Stimulated activated CD4-positive, alpha-beta T cell treated with anti-CD3 and anti-CD28 coated beads, Interleukin-4, amount 100 ng/mL, for 1 hour (primary cell): ENCODE data around the gene TSC1.
A peak's percentile ranks its signal among the peaks of the same experiment; 100 is the strongest.
"Not testable (repeated sequence)": the region's sequence is repeated elsewhere in the genome, so short reads cannot be mapped to it uniquely, and the experiment has no call there.

Source experiments
- DNase-seq: peaks from one replicate; pipeline ENCODE4 v3.0.0-alpha.2; 2020

Gene TSC1

DNA sequence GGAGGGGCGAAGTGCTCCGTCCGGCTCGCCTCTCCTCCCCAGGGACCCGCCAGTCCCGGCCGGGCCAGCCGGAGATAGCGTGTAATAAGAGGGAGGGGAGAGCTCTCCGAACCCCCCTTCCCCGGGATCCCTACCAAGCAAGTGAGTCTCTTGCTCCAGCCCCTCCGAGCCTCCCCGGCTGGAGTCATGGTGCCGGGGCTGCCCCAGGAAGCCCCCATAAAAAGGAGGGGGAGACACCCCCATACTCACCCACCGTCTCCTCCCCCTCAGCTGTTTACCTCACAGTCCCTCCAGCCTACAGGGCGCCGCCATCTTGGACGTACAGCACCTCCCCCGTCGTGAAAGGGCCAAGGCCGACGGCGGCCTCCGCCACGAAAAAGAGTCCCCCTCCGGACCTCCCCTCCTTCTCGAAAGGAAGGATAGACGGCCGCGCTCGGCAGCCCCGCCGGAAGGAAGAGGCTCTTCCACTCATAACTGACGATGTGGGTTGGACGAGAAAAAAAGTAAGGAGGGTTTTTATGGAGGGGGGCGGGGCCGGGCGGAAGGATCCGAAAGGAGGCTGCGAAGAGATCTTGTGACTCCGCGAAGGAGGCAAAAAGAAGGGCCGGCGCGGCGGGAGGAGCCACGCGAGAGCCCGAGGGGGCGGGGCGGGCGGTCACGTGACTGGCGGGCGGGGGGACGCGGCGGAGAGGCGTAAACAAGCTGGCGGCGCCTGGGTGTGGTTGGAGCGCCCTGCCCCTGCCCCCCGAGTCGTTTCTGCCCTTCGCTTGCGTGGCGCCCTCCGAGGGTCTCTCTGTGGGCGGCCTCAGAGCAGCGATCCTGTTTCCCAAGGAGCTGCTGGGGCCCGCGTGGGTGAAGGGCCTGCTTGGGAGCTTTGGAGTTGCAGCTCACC is at the start of gene TSC1:
TSS of gene TSC1 (minus strand) at position 323 of the 892 bp plus-strand sequence. CDS start 15,744 bp downstream, outside the sequence.
- DNase-seq, result peak; percentile 98

GRCh38 chr9:132993511-132993939 is 49.1 kb upstream of the TSC1 start:
- no peak for DNase-seq

- DNase-seq, result no peak
These were observed 47.2 kb upstream of the TSC1 start for GRCh38 chr9:132991351-132992300.

- DNase-seq, result no peak
These were observed 46.4 kb upstream of the TSC1 start for GRCh38 chr9:132990781-132991180.

- not testable (repeated sequence) for DNase-seq
These were observed 45.7 kb upstream of the TSC1 start for GRCh38 chr9:132989998-132990557.

GRCh38 chr9:132989414-132989996 is 45.1 kb upstream of the TSC1 start:
- no peak for DNase-seq

DNA sequence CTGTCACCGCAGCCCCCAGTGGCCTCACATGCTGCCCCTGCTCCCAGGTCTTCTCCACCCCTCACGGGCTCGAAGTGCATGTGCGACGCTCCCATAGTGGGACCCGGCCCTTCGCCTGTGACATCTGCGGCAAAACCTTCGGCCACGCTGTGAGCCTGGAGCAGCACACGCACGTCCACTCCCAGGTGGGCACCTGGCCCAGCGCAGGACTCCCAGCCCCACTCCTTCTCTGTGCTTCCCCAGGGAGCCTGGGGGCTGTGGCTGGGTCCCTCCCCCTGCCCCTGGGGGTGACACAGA is 44.5 kb upstream of the TSC1 start:
- no peak for DNase-seq

DNA sequence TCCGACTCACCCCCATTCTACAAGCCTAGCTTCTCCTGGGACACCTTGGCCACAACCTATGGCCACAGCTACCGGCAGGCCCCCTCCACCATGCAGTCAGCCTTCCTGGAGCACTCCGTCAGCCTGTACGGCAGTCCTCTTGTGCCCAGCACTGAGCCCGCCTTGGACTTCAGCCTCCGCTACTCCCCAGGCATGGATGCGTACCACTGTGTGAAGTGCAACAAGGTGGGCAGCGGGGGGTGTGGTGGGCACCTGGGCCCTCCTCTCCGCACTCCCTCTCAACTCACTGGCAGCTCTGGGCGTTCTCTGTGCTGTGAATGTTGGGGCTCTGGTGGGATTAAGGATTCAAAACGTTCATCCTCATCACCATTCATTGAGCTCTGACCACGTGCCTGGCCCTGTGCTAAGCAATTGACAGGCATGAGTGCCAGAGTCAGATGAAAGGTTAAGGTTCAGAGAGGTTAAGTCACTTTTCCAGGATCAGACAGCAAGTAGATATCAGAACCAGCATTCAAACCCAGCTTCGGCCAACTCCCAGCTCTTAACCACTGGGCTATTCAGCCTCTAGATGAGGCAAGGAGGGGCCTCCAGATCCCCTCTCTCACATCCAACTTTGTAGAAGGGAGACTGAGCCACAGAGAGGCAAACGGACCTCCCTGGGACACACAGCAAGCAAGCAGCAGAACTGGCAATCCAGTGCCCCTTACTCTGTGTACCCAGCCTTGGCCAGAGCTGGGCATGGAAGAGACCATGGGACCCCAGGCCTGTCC is 44.0 kb upstream of the TSC1 start:
- no peak for DNase-seq

DNA sequence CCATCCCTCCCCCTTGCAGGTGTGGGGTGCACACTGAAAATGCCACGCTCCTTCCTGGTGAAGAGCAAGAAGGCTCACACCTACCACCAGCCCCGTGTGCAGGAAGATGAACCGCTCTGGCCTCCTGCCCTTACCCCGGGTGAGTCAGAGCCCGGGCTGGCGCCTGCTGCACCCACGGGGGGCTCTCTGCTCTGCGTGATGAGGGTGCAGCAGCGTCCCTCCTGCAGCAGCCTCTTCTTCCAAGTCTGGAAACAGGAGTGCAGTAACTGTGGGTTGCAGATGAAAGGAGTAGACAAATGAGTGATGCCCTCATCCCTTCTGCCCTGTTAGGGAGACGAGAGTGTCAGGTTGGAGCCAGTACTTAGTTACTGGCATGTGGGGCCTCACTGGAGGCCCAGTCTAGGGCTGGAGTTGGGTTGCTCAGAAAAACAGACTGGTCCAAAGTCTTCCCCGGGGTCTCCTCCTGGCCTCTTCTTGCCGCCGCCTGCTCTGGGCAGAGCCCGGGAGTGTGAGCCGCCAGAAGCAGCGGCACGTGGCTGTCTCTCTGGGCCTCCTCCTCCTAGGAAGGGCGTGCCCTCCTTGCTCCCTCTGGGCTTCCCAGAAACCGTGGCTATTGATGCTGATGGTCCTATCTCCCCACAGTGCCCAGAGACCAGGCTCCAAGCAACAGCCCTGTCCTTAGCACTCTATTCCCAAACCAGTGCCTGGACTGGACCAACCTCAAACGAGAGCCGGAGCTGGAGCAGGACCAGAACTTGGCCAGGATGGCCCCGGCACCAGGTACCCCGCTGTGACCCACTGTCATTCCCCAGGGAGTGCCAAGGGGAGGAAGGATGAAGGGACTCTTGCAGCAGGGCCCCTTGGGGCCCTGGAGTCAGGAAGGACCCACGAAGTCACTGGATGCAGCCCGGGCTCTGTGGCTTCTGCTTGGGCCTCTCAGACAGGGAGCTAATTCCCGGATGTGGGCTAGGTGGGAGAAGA is 42.5 kb upstream of the TSC1 start:
- no peak for DNase-seq

DNA sequence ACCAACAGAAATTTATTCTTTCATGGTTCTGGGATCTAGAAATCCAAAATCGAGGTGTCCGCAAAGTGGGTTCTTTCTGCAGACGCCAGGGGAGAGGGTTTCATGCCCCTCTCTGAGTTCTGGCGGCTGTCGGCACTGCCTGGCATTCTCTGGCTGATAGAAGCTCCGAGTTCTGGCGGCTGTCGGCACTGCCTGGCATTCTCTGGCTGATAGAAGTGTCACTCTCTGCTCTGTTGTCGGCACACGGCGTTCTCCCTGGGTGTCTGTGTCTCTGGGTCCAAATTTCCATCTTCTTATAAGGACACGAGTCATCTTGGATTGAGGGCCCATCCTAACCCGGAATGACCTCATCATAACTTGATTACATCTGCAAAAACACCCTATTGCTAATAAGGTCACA is 41.7 kb upstream of the TSC1 start:
- no peak for DNase-seq

- no peak for DNase-seq
These were observed 41.1 kb upstream of the TSC1 start for GRCh38 chr9:132985489-132985888.

DNA sequence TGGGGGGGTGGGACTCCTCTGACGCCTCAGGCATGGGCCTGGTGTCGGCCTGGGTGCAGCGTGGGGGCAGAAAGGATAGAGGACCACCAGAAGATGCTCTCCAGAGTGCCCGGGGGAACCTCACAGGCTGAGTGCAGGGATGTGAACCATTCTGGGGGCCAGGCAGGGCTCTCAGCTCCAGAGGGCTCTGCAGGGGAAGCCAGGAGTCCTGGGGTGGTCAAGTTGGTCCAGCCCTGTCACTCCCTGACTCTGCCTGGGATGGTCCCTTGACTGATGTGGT is 40.6 kb upstream of the TSC1 start:
- no peak for DNase-seq

DNA sequence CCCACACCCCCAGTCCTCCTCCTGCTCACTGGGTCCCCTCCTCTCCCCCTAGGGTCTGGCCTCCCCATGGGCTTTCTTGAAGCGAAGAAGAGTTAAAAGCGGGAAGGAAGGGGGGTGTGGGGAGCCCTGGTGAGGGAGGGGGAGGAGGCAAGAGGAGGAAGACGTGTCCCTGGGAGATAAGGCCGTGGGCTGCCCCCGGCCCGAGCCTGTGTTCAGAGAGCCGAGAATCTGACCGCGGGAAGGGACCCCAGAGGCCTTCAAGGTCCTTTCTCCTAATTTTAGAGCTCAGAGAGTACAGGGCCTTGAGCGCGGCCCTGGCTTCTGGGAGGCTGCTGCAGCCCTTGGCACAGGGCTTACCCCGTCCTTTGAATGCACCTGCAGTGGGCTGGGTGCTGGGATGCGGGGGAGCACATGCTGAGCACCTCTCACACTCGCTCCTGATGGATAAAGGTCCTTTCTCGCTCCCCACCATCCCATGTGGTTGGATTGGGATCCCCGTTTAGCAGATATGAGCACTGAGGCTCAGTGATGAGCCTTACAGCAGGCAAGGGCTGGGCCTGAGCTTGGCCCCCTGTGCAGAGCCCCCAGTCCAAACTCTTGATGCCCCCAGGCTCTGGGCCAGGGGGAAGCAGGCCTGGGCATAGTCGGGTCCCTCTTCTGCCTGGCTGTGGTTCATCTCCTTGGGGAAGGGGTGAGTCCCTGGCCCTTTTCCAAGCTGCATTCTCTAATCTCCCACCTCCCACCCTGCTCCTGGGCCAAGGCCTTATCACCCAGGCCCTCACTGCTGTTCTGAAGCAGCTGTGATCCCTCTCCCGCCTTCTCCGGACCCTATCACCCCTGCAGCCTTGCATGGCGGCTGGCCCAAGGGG is 40.0 kb upstream of the TSC1 start:
- DNase-seq, result no peak

DNA sequence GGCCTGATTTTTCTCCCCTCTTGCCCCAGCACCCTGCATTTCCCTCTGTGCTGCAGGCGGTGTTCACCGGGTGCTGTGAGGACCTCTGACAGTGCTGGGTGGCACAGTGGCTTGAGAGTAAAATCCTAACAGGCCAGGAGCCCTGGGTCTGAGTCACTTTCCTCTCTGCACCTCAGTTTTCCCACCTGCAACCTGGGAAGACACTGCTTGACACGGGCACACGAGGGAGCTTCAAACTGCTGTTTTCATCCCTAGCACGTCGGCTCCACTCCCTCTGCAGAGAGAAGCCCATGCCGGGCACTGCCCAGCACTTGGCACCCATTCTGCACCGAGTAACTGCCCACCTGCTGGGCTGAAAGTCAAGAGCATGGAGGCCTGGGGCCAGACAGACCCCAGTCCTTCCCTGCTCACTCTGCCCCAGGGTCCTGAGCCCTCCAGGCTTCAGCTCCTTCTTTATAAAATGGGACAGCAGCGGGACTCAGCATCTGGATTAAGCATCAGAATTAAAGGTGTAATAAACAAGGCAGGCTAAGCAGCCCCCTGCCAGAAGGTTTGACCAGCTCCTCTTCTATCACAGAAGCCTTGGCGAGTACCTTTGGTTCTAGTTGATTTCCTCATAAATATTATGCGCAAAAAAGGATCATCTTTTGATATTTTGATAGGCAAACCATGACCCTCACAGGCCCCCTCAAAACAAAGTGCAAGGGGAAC is 39.2 kb upstream of the TSC1 start:
- no peak for DNase-seq

GRCh38 chr9:132982458-132982857 is 38.0 kb upstream of the TSC1 start:
- DNase-seq, result no peak

GRCh38 chr9:132980157-132980556 is 35.7 kb upstream of the TSC1 start:
- no peak for DNase-seq

DNA sequence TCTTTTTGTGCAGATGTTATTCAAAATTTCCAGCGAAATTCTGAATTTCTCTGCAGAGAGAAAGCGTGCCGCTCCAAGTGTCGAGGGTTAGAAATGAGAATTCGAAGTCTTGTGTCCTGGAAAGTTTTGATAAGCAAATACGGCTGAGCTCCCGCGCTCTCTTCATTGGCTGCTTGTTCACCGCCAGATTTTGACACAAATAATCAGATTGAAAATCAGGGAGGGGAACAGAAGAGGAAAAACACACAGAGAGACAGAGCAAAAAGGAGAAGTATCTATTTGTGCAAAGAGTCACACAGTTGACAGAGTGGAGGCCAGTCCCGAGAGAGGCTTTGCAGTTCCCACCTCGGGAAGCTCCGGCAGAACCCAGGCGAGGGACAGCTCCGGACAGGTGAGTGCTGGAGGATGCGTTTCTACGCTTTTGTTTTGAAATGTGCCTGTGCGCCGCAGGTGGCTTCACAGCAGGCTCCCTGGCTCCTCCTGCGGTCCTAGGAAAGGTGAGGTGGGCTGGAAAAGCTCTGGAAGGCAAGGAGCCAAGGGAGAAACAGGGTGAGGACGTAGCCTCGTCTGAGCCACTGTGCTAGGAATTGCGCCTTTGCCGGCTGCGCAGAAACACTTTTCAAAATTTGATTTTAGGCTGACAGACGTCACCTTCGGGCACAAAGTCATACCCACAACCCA is 34.2 kb upstream of the TSC1 start, which contains the start of gene GFI1B:
TSS of gene GFI1B (plus strand) at position 244 of the 681 bp plus-strand sequence. CDS start 7,985 bp downstream, outside the sequence.
- DNase-seq, result no peak

DNA sequence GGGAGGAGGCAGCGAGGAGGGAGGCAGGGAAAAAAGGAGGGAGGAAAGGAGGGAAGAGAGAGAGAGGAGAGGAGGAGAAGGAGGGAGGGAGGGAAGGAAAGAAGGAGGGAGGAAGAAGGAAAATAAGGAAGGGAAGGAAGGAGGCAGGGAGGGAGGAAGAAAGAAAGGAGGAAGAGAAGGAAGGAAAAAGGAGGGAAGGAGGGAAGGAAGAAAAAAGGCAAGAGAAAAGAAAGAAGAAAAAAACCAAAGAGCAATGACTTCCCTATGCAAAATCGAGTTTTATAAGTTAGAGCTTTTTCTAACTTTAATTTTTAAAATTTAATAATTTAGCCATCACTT is 33.7 kb upstream of the TSC1 start:
- DNase-seq, result no peak

- DNase-seq, result no peak
These were observed 32.2 kb upstream of the TSC1 start for GRCh38 chr9:132976571-132976970.
